Astrocyte (in vitro differentiated cells and primary cell): ENCODE results near the gene DESI1. TPM values are rescaled to one million over a fixed set of nuclear protein-coding genes. Genes with fewer than 3 reads are reported as not detected.

Experiments used
- DNase-seq: peaks from one replicate; pipeline ENCODE4 v3.0.0-alpha.2; 2010; ENCODE audit warnings: low read depth
- FAIRE-seq: peaks from 2 replicates; lab custom pipeline; 2011; peaks lifted over from hg19 to GRCh38; lab: Jason Lieb, UNC
- H2AFZ ChIP-seq: 2 replicates; pipeline ENCODE4 v1.6.0; 2012; ENCODE audit warnings: low read depth, low read length, inconsistent platforms
- H3K27ac ChIP-seq: 2 replicates; pipeline ENCODE4 v1.5.1; 2011; ENCODE audit warnings: low read depth, low read length, inconsistent platforms
- H3K27me3 ChIP-seq: 2 replicates; pipeline ENCODE4 v1.6.0; 2011; ENCODE audit warnings: low read length, inconsistent platforms; ENCODE audit not compliant: insufficient read depth
- H3K36me3 ChIP-seq: 2 replicates; pipeline ENCODE4 v1.5.1; 2011; ENCODE audit warnings: low read length, inconsistent platforms; ENCODE audit not compliant: insufficient read depth
- H3K4me1 ChIP-seq: 2 replicates; pipeline ENCODE4 v1.5.1; 2011; ENCODE audit warnings: low read length, inconsistent platforms; ENCODE audit not compliant: insufficient read depth
- H3K4me2 ChIP-seq: 2 replicates; pipeline ENCODE4 v1.6.0; 2012; ENCODE audit warnings: low read length, inconsistent platforms
- H3K4me3 ChIP-seq: 2 replicates; pipeline ENCODE4 v1.5.1; 2011; ENCODE audit warnings: low read depth, mild to moderate bottlenecking, low read length, inconsistent platforms; ENCODE audit not compliant: insufficient read depth
- H3K79me2 ChIP-seq: 2 replicates; pipeline ENCODE4 v1.6.0; 2012; ENCODE audit warnings: mild to moderate bottlenecking, low read length, inconsistent platforms; ENCODE audit not compliant: insufficient read depth
- H3K9ac ChIP-seq: 2 replicates; pipeline ENCODE4 v1.6.0; 2012; ENCODE audit warnings: mild to moderate bottlenecking, low read length, inconsistent platforms
- H3K9me3 ChIP-seq: 2 replicates; pipeline ENCODE4 v1.5.1; 2012; ENCODE audit warnings: low read depth, mild to moderate bottlenecking, low read length, inconsistent platforms; ENCODE audit not compliant: insufficient read depth
- H4K20me1 ChIP-seq: 2 replicates; pipeline ENCODE4 v1.6.0; 2012; ENCODE audit warnings: low read length, inconsistent platforms; ENCODE audit not compliant: insufficient read depth
- H3K27ac Mint-ChIP-seq: one replicate; pipeline ENCODE4 v1.8.0; 2021; ENCODE audit warnings: mild to moderate bottlenecking, mixed read lengths; ENCODE audit not compliant: unreplicated experiment
- H3K27me3 Mint-ChIP-seq: one replicate; pipeline ENCODE4 v1.8.0; 2021; ENCODE audit warnings: low read depth, mixed read lengths; ENCODE audit not compliant: unreplicated experiment
- H3K36me3 Mint-ChIP-seq: one replicate; pipeline ENCODE4 v1.8.0; 2021; ENCODE audit warnings: low read depth, mixed read lengths; ENCODE audit not compliant: unreplicated experiment
- H3K4me1 Mint-ChIP-seq: one replicate; pipeline ENCODE4 v1.8.0; 2021; ENCODE audit warnings: low read depth, mixed read lengths; ENCODE audit not compliant: unreplicated experiment
- H3K4me3 Mint-ChIP-seq: one replicate; pipeline ENCODE4 v1.8.0; 2021; ENCODE audit warnings: mild to moderate bottlenecking, moderate library complexity, mixed read lengths; ENCODE audit not compliant: unreplicated experiment
- H3K9me3 Mint-ChIP-seq: one replicate; pipeline ENCODE4 v1.8.0; 2021; ENCODE audit warnings: mild to moderate bottlenecking, mixed read lengths; ENCODE audit not compliant: unreplicated experiment
- CTCF ChIP-seq: IDR thresholded peaks from 2 replicates; pipeline ENCODE4 v1.5.1; 2011; ENCODE audit warnings: low read depth, mild to moderate bottlenecking, inconsistent platforms, low read length, moderate library complexity; ENCODE audit not compliant: insufficient read depth
- EZH2 ChIP-seq: IDR thresholded peaks from 2 replicates; pipeline ENCODE4 v1.6.1; 2012; ENCODE audit warnings: mild to moderate bottlenecking, low read length, inconsistent platforms; ENCODE audit not compliant: insufficient read depth
- total RNA-seq: library from RNA; stranded (reverse); gene quantifications from 2 replicates; pipeline ENCODE4 v1.2.1, GENCODE V29; 2021

The DESI1 gene
- total RNA-seq, 1 donor from 2014 or later = 48.2 TPM

- no peaks in the 10 kb centered on the region for H3K9me3 ChIP-seq
- Mint-ChIP-seq H3K27me3 (peaks cover 3% of the 10 kb centered on the region), H3K4me3 (no peak overlapping the region), H3K27ac (no peak overlapping the region), H3K9me3 (no peaks in the 10 kb centered on the region), H3K4me1 (peaks cover 5% of the 10 kb centered on the region), H3K36me3 (no peaks in the 10 kb centered on the region)
- no peak for TF ChIP-seq EZH2
- TF ChIP-seq CTCF = no peak
- H3K27ac ChIP-seq = no peak overlapping the region
- H3K9ac ChIP-seq = no peak overlapping the region
- DNase-seq = no peak
- no peak for FAIRE-seq
- H3K4me2 ChIP-seq = no peak overlapping the region
- H3K4me1 ChIP-seq = no peaks in the 10 kb centered on the region
- no peak overlapping the region for H2AFZ ChIP-seq
- no peaks in the 10 kb centered on the region for H3K27me3 ChIP-seq
- H3K36me3 ChIP-seq = no peaks in the 10 kb centered on the region
- no peaks in the 10 kb centered on the region for H3K79me2 ChIP-seq
- H3K4me3 ChIP-seq = no peak overlapping the region
- H4K20me1 ChIP-seq = no peaks in the 10 kb centered on the region
Observed at GRCh38 chr22:41550952-41551491, 69.8 kb downstream of the DESI1 start.

- H3K4me1 Mint-ChIP-seq = peaks cover 2% of the 10 kb centered on the region
- no peaks in the 10 kb centered on the region for H3K27me3 ChIP-seq
- H3K4me2 ChIP-seq = no peak overlapping the region
- H3K27me3 Mint-ChIP-seq = peaks cover 3% of the 10 kb centered on the region
- no peaks in the 10 kb centered on the region for H3K9me3 Mint-ChIP-seq
- H4K20me1 ChIP-seq = no peaks in the 10 kb centered on the region
- TF ChIP-seq EZH2 (no peak), CTCF (no peak)
- no peaks in the 10 kb centered on the region for H3K36me3 Mint-ChIP-seq
- DNase-seq = no peak
- no peak overlapping the region for H3K27ac ChIP-seq
- H3K79me2 ChIP-seq = peaks cover 4% of the 10 kb centered on the region
- no peak overlapping the region for H3K27ac Mint-ChIP-seq
- H3K4me1 ChIP-seq = peaks cover 5% of the 10 kb centered on the region
- no peaks in the 10 kb centered on the region for H3K36me3 ChIP-seq
- H3K9me3 ChIP-seq = no peaks in the 10 kb centered on the region
- no peak overlapping the region for H2AFZ ChIP-seq
- H3K4me3 Mint-ChIP-seq = no peak overlapping the region
- H3K9ac ChIP-seq = no peak overlapping the region
- H3K4me3 ChIP-seq = no peak overlapping the region
- no peak for FAIRE-seq
Observed at GRCh38 chr22:41548830-41549211, 72.0 kb downstream of the DESI1 start.

Other genes starting within 250 kb of the DESI1 start
- gene TEF, start 239.1 kb downstream of the DESI1 start, total RNA-seq = 5.9 and 6.3 TPM in 2 replicates
- 48.1 and 54.6 TPM in 2 replicates for gene TOB2, start 174.2 kb downstream of the DESI1 start, total RNA-seq
- gene PHF5A, start 152.4 kb downstream of the DESI1 start, total RNA-seq = 25.3 and 30.9 TPM in 2 replicates
- 67.2 and 73.7 TPM in 2 replicates for gene ACO2, start 151.9 kb downstream of the DESI1 start, total RNA-seq
- gene POLR3H, start 76.6 kb downstream of the DESI1 start, total RNA-seq = 44.5 and 50.9 TPM in 2 replicates
- 10.3 and 11.4 TPM in 2 replicates for gene CSDC2, start 60.0 kb downstream of the DESI1 start, total RNA-seq
- gene PMM1, start 31.2 kb downstream of the DESI1 start, total RNA-seq = 39.4 and 42.3 TPM in 2 replicates
- gene XRCC6, start 252 bp upstream of the DESI1 start, total RNA-seq = 221 and 232 TPM in 2 replicates
- 163 and 175 TPM in 2 replicates for gene SNU13, start 67.8 kb upstream of the DESI1 start, total RNA-seq
- 0.19 and 0.64 TPM in 2 replicates for gene MEI1, start 78.5 kb upstream of the DESI1 start, total RNA-seq
- 7.7 and 11.3 TPM in 2 replicates for gene CCDC134, start 179.6 kb upstream of the DESI1 start, total RNA-seq
- gene SREBF2, start 212.1 kb upstream of the DESI1 start, total RNA-seq = 72.5 and 83.9 TPM in 2 replicates